Activated CD4-positive, alpha-beta T cell treated with anti-CD3 and anti-CD28 coated beads, Interleukin-2, amount 50 U/mL, for 48 hours (primary cell): ENCODE data around the gene POMGNT2.
"Not testable (repeated sequence)": the region's sequence is repeated elsewhere in the genome, so short reads cannot be mapped to it uniquely, and the experiment has no call there.

Source experiments
- DNase-seq, 2 experiments: peaks; one replicate each; pipeline ENCODE4 v3.0.0-alpha.2; 2020

The POMGNT2 gene

GRCh38 chr3:43075904-43076661, 29.8 kb downstream of the POMGNT2 start:
- DNase-seq, result no peak

DNA sequence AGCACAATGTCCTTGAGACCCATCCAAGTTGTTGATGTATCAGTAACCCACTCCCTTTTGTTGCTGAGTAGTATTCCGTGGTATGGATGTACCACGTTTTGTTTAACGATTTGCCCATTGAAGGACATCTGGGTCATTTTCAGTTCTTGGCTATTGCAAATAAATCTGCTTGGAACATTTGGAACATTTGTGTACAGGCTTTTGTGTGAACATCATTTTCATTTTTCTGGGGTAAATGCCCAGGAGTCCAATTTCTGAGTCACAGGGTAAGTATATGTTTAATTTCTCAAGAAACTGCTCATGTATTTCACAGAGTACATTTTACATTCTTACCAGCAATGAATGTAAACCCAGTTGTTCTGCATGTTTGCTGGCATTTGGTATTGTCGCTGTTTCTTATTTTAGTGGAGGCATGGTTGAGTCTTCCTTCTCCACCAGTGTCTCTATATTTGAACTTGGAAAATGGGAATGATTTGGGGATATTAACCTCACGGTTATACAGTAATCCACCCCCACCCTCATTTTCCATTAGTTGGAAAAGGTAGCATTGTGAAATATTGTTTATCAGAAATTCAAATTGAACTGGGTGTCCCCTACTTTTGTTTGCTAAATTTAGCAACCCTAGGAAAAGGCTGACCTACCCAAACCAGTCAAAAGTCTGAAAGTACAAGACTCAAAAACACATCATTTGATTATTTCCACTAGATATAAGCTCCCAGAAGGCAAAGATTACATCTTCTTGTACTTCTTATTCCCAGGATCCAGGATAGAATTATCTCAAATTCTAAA, 30.8 kb downstream of the POMGNT2 start:
- no peak for DNase-seq

DNA sequence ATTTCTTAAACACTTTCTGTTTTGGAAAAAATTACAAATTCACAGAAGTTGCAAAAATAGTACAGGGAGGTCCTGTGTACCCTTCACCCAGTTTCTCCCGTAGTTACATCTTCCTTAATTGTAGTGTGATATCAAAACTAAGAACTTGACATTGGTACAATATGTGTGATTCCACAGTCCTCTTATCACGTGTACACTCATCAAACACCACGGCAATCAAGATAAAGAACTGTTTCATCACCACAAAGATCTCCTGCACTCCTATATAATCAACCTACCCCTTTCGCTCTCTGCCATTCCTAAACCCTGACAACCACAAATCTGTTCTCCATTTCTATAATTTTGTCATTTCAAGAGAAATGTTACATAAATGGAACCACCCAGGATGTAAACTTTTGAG, 31.4 kb downstream of the POMGNT2 start:
- no peak for DNase-seq

- DNase-seq, result no peak
These were observed 32.1 kb downstream of the POMGNT2 start for GRCh38 chr3:43073836-43074220.

DNA sequence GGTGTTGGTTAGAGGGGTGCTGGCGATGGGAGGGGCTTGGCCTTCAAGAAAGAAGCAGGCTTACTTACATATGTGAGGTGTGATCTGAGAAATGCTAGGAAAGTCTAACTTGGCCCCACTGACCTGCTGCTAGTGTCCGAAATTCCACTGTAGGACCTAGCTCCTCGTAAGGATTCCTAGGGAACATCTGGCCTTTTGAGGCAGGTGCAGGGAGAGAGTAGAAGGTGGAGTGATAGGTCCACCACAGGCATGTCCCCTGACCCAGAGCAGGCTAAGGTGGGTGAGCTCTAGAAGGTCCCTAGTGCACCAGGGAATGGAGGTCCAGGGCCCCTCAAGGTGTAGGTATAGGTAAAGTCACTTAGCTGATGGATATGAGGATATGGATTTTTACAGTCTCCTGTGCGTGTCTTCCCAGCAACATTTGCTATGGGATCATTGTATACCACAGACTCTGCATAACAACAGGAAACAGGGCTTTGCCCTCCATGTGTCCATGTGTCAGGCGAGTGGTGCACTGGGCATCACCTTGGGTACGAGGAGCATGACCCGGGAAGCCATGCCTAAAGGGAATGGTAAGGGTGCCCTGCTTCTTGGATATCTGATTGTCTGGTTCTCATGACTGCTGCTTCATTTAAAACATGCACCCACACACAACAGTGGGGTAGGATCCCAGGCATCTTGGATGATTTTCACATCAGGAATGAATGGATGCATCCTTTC, 32.6 kb downstream of the POMGNT2 start:
- no peak for DNase-seq

DNA sequence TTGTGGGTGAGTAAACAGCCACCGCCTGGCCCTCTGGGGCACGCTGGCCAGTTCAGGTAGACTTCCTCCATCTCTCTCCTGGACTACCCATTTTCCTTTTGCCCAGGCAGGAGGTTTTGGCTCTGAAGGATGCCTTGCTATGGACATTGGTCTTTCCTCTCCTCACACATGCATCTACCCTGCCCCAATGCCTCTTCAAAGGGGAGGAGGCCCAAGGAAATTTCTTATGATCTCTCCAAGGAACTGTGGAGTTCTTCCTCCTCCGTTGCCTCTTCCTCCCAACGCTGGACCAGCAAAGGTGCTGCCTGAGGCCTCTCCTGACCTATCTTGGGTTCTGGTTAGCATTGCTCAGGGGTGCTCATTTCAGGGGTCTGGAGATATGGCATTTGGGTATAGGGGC, 33.5 kb downstream of the POMGNT2 start:
- no peak for DNase-seq

DNA sequence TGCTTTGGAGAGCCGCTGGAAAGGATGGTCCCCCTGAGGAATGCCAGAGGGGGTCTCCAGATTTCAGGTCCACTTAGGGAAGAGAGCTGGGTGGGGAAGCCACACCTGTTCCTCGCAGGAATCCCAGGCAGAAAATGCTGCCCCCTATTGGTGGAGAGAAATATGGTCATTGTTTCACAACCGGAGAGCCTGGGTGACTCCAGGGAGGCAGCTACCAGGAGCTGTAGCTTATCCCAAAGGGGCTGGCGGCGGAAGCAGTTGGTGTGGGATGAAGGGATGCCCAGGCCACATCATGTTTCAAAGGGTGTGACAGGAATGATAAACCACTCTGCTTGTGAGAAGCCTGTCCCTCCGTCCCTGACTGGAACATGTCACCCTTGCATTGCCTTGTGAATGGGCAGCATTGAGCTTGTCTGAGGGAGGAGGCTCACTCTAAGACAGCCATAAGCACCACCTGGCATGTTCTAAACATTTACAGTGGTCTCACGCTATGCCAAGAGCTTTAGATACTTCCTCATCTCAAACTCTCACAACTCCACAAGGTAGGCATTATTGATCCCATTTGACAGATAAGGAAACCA, 34.5 kb downstream of the POMGNT2 start:
- peak; percentile 5 to 19 for DNase-seq

DNA sequence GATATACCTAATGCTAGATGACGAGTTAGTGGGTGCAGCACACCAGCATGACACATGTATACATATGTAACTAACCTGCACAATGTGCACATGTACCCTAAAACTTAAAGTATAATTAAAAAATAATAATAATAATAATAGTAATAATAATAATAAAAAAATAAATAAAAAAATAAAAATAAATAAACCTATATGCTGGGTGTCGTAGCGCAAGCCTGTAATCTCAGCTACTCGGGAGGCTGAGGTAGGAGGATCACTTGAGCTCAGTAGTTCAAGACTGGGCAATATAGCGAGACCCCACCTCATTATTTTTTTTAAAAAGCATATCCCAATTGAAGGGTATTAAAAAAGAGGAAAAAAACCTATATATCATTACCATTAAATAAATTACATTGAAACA, 35.2 kb downstream of the POMGNT2 start:
- not testable (repeated sequence) for DNase-seq

DNA sequence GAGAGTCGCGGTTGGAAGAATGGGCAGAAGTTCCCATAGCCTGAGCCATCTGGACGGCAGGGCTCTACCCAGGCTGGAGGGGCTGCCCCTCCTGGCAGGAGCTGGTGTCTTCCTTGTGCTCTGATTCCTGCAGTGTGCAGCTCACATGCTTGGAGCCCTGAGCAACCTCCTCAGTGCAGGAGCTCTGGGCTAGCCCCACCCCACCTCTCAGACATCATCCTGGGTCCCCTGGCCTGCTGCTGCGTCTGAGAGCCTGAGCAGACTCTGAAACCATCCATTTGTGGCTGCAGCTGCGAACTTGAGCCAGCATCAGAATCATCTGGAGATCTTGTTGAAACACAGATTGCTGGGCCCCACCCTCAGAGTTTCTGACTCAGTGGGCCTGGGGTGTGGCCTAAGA, 42.8 kb downstream of the POMGNT2 start:
- DNase-seq, result no peak

- DNase-seq, result no peak
These were observed 43.3 kb downstream of the POMGNT2 start for GRCh38 chr3:43062564-43063040.

DNA sequence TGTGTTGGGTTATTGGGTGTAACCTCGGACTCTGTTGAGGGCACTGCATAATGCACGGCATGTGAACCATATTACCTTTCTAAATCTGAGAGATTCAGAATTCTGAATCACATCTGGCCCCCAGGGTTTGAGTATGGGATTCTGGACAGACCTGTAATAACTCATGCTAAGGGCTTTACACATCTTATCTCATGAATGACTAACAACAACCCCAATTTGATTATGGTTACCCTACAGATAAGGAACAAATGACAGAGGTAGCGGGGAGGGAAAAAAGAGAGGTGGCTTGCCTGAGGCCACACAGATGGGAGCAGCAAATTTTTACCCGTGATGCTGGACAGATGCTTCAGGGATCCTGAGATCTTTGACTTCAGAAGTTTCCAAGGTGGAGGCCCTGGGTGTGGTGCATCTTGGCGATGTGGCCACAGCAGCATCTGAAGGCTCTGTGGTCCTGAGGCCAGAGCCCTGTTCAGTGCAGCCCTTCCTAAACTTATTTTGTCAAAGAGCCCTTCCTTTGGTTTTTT, 43.8 kb downstream of the POMGNT2 start:
- DNase-seq, result no peak

- no peak for DNase-seq
These were observed 44.6 kb downstream of the POMGNT2 start for GRCh38 chr3:43061101-43061895.

DNA sequence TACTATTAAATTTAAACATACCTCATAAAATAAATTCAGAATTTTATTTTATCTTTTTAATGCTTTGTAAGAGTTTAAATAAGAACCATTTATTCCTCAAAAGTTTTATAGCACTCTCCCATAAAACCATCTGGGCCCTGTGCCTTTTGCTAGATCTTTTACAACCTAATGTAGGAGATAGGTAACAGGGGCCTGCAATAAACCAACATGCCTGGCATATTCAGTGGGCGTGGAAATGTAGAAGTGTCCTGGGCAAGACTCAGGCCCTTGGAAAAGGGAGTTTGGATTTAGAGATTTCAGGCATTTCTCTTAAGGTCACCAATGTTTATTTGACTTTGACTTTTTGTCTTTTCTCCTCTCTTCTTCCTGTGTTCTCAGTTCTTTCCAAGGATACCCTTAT, 46.4 kb downstream of the POMGNT2 start:
- DNase-seq, result no peak

DNA sequence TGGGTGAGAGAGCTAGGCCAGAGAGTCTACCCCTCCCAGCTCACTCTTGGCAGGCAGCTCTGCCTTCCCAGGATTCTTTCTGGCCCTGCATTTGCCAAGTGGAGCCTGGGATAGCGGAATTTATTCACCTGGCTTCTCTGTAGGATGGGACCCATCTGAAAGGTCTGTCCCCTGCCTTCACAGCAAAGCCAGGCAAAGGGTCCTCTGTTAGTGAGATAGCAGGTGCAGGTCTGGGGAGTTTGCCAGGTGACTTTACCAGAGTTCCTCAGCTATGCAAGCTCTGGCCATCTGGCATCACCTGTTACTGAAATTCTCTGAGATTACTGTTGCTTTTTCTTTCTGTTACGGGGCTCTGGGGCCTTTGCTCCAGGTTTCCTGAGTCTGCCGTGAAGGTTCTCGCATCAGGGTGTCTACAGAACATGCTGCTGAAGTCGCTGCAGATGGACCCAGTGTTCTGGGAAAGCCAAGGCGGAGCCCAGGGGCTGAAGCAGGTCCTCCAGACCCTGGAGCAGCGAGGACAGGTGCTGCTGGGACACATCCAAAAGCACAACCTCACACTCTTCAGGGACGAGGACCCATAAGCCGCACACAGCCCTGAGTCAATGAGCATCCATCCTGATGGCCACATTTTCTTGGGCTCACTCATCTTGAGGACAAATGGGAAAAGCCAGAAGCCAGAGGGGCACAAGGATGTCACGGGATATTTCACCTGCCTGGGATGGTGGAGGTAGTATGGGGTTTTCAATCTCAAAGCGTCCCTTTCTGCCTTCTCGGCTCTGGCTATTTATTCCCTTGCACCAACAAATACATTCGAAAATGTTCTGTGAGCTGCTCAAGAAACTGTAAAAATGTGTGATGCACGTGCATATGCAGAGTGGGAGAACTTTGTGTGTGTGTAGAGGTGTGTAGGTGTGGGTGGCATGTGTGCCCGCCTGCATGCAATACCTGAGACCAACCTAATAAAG, 49.8 kb downstream of the POMGNT2 start:
- DNase-seq, result no peak

DNA sequence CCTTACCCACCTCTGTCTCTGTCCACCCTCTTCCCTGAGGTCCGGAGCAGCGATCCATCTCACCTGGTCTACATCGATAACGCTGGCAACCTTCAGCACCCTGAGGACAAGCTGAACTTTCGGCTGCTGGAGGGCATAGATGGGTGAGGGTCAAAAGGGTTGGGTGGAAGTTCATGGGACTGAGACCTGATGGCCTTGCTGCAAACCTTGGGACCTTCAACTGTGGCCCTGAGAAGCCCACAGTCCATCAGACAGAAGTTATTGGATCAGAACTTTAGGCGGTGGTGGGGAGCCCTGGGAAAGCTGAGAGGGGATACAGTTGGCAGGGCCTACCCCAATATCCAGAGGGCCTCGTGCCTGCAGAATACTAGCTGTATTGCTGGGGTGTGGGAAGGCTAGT, 50.5 kb downstream of the POMGNT2 start:
- DNase-seq, result no peak

GRCh38 chr3:43054754-43055153, 51.1 kb downstream of the POMGNT2 start:
- no peak for DNase-seq

- no peak for DNase-seq
These were observed 52.6 kb downstream of the POMGNT2 start for GRCh38 chr3:43053291-43053690.

DNA sequence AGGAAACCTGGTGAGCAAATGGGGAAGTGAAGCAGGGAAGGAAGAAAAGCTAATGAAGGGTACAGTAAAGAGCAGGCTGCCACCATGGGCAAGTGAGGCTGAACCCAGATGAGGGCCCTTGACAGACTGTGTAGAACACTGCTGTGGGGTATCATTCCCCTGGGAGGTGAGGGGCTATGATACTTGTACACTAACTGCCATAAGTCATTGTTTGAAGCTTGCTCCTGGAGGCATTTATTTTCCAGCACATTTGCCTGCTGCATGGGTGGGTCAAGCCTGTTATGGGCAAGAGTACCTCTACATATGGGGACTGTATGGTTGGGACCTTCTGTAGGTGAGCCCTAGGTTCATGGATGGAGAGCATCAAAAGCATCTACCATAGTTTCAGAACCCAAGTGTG, 57.4 kb downstream of the POMGNT2 start:
- DNase-seq, result no peak

DNA sequence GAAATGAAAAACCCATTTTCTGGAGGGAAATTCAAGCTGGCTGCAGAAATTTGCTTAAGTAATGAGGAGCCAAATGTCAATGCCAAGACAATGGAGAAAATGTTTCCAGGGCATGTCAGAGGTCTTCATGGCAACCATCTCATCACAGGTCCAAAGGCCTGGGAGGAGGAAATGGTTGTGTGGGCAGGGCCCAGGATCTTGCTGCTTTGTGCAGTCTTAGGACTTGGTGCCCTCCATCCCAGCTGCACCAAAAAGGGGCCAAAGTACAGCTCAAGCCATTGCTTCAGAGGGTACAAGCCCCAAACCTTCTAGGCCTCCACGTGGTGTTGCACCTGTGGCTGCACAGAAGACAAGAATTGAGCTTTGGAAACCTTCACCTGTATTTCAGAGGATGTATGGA, 59.3 kb downstream of the POMGNT2 start:
- DNase-seq, result no peak

DNA sequence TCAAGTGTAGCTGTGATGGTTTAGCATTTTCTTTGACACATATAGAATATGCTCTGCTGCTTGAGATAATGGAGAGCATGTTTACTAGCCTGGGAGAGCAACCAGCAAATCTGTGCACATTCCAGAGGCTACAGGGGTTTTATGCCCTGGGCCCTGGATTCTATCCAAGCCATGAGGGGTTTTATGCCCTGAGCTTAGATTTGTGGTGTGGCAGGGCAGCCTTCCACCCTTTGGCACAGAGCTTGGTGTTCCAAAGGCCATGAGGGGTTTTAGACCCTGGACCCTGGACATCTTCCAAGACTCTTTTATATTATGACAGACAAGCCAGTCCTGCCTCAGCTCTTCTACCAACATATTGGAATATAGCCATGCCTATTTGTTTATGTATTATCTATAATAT, 60.8 kb downstream of the POMGNT2 start:
- DNase-seq, result not testable (repeated sequence)

DNA sequence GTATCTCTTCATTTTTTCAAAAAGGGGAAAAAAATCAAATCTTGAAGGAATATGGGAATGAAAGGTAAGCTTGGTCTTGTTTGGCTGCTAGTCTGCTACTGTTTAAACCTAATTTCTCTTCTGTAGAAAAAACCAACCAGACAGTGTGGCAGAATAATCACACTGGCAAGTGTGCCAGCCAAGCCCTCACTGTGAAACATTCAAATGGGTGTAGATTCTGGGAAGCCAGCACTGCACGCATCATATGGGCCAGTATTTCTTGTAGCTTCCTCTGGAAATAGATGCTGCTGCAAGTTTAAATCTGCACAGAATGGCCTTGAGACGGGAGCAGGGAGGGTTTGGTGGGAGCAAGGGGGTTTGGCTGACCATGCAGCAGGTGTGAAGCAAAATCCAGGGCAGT, 62.1 kb downstream of the POMGNT2 start:
- no peak for DNase-seq
